ENCODE data around the gene MRPS15. TPM values are rescaled to one million over a fixed set of nuclear protein-coding genes. Genes with fewer than 3 reads are reported as not detected.

Gene MRPS15
- total and polyA plus RNA-seq, 2 of the 13 experiments (the other 11 are each of a cell fraction or from before 2014, with no cell fraction given) = 59.0 to 113 TPM

- TF ChIP-seq ZNF687 (CRISPR knock-in tag; IDR thresholded peaks at IDR 0.05) (peak; percentile 99), HNRNPUL1 (IDR thresholded peaks at IDR 0.05; ENCODE audit: low read depth, low read length) (no peak), ZNF136 (CRISPR knock-in tag; IDR thresholded peaks at IDR 0.05; ENCODE audit: low read depth) (no peak), PPARG (CRISPR knock-in tag; conservative IDR thresholded peaks at IDR 0.05) (no peak; the same call in 1 of the 2 replicates), PAX8 (CRISPR knock-in tag; IDR thresholded peaks at IDR 0.05; ENCODE audit: borderline replicate concordance) (no peak), RFX3 (CRISPR knock-in tag; IDR thresholded peaks at IDR 0.05) (peak; percentile 95), ZNF891 (CRISPR knock-in tag; IDR thresholded peaks at IDR 0.05) (no peak; the same call in 1 of the 2 replicates), HNRNPH1 (optimal IDR thresholded peaks at IDR 0.05; ENCODE audit: low read depth, low read length) (no peak), ZNF256 (CRISPR knock-in tag; conservative IDR thresholded peaks at IDR 0.05) (0 out of 2 replicates have a peak, but pooled peaks have one; percentile 28), ZNF644 (CRISPR knock-in tag; IDR thresholded peaks at IDR 0.05; ENCODE audit: low read depth) (no peak), SSRP1 (CRISPR knock-in tag; IDR thresholded peaks at IDR 0.05) (no peak), ATF1 (CRISPR knock-in tag; IDR thresholded peaks at IDR 0.05) (no peak), RBM22 (optimal IDR thresholded peaks at IDR 0.05; ENCODE audit: low read length) (peak; percentile 88), ARNT (IDR thresholded peaks at IDR 0.05) (no peak), ZBTB37 (CRISPR knock-in tag; IDR thresholded peaks at IDR 0.05) (no peak), ARID2 (CRISPR knock-in tag; IDR thresholded peaks at IDR 0.05; ENCODE audit: borderline replicate concordance) (no peak), MXD4 (CRISPR knock-in tag; IDR thresholded peaks at IDR 0.05) (peak; percentile 57; the same call in 1 of the 2 replicates)
These were observed 13.8 kb downstream of the MRPS15 start, which contains the start of gene OSCP1 (continued) for GRCh38 chr1:36450270-36450918.

All from HepG2 (cell line).